ENCODE results near the gene SLC9A9.
"Not testable (repeated sequence)": the region's sequence is repeated elsewhere in the genome, so short reads cannot be mapped to it uniquely, and the experiment has no call there.

The SLC9A9 gene

DNA sequence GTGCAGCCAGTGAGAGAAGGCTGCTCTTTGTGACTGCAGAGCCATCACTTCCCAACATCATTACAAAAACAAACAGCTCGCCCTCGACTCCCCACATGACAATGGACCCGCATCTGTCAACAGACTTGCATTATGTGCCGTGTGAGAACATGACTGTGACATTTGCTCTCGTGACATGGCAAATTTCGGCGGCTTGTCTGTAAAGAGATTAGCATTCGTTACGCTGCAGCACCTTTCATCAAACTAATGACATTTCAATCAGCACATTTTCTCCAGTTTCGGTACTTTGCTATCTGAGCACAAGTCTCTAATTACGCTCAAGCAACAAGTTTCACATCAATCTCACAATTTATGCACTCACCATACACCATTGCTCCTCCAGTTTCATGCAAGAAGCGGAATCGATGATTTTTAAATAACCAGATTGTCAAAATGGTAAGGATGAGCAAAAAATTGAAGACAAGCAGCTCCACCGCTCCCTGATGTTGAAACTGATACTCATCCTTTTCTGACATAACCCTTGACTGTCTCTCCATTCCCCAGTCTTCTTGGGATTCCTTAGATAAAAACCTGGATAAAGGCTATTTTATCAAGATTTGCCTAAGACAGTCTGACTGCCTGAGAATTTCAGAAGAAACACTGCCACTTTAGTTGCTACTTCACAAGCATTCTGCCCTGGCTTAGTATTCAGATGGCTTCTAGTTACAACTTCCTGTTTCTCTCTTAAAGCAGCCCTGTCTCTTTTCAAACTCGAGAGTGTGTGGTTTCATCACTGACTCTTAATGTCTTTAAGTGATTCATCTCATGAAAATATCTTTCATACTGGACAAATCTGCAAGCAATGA, at the start of gene SLC9A9:
TSS of gene SLC9A9 (minus strand) at position 682 of the 845 bp plus-strand sequence. CDS start at position 536, 146 bp downstream.
- DNase-seq (ENCODE audit: low read depth in 1 of 2, low spot score in 1 of 2), result peak in 1 of 2 donors; percentile 25

DNA sequence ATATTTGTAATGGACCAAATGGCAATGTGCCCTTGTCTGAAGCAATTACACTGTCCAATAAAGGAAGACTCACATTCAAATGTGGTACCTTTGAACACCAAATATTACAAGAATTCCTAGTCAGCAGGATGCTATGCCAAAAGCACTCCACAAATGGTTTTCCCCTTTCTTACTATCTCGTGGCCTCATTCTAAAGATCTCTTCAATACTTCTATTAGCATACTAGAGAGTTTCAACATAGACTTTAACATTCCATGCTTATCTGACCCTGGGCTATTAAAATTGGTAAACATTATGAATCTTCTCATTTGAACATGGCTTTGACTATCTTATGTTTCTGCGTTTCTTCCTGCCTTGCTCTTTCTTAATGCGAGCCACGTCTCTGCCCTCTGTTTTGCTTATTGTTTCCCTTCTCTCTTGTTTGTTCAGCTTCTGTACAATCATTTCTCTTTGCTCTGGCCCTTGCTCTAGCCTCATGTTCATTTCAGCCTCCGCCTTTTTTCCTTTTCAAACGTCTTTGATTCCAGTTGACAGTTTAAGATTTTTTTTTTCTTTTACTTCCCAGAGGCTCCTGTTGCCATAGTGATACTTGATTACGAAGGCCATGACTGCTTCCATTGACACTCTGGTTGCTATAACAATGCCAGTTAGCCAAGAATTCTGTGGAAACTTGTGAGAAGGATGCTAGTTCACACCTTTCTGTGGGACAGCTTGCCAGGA, 49.5 kb upstream of the SLC9A9 start:
- DNase-seq (ENCODE audit: low read depth in 1 of 2, low spot score in 1 of 2), result no peak

DNA sequence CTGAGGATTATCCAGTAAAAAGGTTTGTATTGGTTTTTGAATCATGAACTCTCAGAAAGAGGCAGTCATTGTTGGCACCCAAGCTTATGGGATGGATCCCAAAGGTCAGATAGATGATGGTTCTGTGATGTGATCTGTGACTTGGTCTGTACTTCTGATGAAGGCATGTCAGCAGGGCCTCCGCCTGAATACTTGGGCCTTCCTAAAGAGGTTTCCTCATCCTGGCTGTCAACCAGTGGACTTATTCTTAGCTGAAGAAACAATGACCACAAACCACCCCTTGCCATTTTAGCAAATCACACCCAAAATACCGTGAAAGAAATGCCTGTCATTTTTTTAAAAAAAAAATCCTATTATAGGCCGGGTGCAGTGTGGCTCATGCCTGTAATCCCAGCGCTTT, 48.2 kb upstream of the SLC9A9 start:
- no peak for DNase-seq (ENCODE audit: low read depth in 1 of 2, low spot score in 1 of 2)

GRCh38 chr3:143895805-143896204, 47.5 kb upstream of the SLC9A9 start:
- no peak for DNase-seq (ENCODE audit: low read depth in 1 of 2, low spot score in 1 of 2)

- no peak for DNase-seq (ENCODE audit: low read depth in 1 of 2, low spot score in 1 of 2)
Measured at GRCh38 chr3:143888846-143889245, 40.6 kb upstream of the SLC9A9 start.

GRCh38 chr3:143888166-143888565, 39.9 kb upstream of the SLC9A9 start:
- no peak for DNase-seq (ENCODE audit: low read depth in 1 of 2, low spot score in 1 of 2)

DNA sequence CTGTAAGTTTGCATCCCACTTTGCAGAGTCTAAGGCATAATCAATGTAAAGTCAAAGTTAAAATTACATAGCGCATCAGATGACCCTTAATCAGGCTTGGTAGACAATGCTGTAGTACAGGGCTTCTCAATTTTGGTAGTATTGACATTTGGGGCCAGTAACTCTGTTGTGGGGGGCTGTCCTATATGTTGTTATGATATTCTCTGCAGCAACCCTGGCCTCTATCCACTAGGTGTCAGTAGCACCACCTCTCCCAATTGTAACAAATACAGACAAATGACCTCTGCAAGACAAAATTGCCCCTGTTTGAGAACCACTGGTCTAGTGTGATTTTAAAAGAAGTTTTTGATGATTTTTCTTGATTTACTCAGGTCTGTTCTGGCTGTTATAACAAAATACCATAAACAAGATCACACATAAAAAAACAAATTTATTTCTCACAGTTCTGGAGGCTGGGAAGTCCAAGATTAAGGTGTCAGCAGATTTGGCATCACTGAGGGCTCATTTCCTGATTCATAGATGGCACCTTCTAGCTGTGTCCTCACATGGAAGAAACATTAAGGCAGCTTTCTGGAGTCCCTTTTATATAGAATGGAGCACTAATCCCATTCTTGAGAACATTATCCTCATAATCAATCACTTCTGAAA, 37.6 kb upstream of the SLC9A9 start:
- peak in 1 of 2 donors; percentile 11 for DNase-seq (ENCODE audit: low read depth in 1 of 2, low spot score in 1 of 2)

- DNase-seq (ENCODE audit: low read depth in 1 of 2, low spot score in 1 of 2), result no peak
Measured at GRCh38 chr3:143884861-143885260, 36.6 kb upstream of the SLC9A9 start.

GRCh38 chr3:143883151-143883550, 34.9 kb upstream of the SLC9A9 start:
- DNase-seq (ENCODE audit: low read depth in 1 of 2, low spot score in 1 of 2), result no peak

DNA sequence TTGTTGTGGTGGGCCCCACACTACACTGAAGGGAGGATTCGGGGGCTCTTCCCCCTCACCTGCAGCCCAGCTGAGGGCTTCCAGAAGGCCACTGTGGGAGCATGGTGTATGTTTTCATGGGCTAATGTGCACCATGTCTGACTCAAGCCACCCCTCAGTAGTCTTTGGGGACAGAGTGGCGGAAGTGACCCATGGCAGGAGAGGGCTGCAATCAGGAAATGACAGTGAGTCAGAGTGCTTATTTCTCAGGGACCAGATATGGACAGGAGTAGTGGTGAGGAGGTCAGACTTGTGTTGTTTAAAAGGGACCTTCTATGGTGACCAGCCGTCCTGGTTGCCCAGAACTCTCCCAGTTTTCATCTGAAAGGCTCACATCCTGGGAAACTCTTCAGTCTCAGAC, 32.8 kb upstream of the SLC9A9 start:
- no peak for DNase-seq (ENCODE audit: low read depth in 1 of 2, low spot score in 1 of 2)

DNA sequence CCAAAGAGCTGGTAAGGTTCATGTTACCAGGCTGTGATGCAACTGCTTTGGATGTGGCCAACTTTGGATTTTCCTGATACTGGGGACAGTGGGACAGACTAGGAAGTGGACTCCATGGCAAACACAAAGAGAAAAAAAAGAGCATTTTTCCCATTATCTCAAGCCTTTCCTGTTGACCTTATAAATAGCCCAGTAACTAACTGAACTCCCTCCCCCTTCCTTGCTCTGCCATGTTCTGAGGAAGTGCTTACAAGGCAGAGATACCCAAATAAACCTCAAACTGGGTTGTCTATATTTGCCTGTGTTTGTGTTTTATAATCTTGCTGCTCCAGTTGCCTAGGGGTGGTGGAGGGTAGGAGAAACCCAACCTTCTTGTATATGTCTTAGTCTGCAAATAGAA, 27.3 kb upstream of the SLC9A9 start:
- no peak for DNase-seq (ENCODE audit: low read depth in 1 of 2, low spot score in 1 of 2)

- DNase-seq (ENCODE audit: low read depth in 1 of 2, low spot score in 1 of 2), result not testable (repeated sequence)
Measured at GRCh38 chr3:143873553-143873952, 25.3 kb upstream of the SLC9A9 start.

- no peak for DNase-seq (ENCODE audit: low read depth in 1 of 2, low spot score in 1 of 2)
Measured at GRCh38 chr3:143865302-143865701, 17.0 kb upstream of the SLC9A9 start.

DNA sequence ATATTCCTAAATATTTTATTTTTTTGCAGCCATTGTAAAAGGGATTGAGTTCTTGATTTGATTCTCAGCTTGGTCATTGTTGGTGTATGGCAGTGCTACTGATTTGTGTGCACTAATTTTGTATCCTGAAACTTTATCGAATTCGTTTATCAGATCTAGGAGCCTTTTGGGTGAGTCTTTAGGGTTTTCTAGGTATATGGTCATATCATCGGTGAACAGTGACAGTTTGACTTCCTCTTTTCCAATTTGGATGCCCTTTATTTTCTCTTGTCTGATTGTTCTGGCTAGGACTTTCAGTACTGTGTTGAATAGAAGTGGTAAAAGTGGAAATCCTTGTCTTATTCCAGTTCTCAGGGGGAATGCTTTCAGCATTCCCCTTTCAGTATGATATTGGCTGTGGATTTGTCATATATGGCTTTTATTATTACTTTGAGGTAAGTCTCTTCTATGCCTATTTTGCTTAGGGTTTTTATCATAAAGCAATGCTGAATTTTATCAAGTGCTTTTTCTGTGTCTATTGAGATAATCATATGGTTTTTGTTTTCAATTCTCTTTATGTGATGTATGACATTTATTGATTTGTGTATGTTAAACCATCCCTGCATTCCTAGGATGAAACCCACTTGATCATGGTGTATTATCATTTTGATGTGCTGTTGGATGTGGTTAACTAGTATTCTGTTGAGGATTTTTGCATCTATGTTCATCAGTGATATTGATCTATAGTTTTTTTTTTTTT, 11.4 kb upstream of the SLC9A9 start:
- no peak for DNase-seq (ENCODE audit: low read depth in 1 of 2, low spot score in 1 of 2)

DNA sequence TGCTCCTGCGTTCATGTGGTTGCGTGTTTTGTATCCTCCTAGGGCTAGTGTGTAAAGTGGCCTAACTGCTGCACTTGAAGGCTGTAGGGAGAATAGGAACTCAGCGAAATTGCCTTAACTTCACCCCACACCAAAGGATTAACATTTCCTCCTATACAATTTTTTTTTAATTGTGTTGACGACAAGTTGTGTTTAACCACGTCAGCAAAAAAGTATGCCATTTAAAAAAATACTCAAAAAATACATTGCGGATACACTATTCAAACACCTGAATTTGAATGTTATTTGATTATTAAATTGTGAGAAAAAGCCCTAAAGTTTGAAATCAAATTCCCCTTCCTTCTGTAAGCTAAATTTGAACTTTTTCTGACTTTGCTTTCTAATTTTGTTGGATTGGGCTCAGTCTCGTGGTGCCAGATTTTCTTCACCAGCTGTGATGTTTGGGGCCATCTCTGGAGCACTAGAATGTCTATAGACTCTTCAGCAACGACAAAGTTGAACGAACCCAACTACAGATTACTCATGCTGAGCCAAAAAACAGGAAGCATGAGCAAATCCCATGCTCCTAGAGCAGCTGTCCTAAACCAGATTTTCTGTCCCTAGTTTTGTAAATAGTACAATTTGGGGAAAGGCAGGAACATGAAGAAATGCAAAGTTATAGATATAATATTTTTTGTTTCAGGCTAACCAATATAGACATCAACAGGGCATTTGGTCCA, 8.1 kb upstream of the SLC9A9 start:
- DNase-seq (ENCODE audit: low read depth in 1 of 2, low spot score in 1 of 2), result no peak

- DNase-seq (ENCODE audit: low read depth in 1 of 2, low spot score in 1 of 2), result no peak
Measured at GRCh38 chr3:143855183-143855582, 6.9 kb upstream of the SLC9A9 start.

- DNase-seq (ENCODE audit: low read depth in 1 of 2, low spot score in 1 of 2), result no peak
Measured at GRCh38 chr3:143851331-143852017, 3.2 kb upstream of the SLC9A9 start.

GRCh38 chr3:143850877-143851276, 2.6 kb upstream of the SLC9A9 start:
- no peak for DNase-seq (ENCODE audit: low read depth in 1 of 2, low spot score in 1 of 2)

DNA sequence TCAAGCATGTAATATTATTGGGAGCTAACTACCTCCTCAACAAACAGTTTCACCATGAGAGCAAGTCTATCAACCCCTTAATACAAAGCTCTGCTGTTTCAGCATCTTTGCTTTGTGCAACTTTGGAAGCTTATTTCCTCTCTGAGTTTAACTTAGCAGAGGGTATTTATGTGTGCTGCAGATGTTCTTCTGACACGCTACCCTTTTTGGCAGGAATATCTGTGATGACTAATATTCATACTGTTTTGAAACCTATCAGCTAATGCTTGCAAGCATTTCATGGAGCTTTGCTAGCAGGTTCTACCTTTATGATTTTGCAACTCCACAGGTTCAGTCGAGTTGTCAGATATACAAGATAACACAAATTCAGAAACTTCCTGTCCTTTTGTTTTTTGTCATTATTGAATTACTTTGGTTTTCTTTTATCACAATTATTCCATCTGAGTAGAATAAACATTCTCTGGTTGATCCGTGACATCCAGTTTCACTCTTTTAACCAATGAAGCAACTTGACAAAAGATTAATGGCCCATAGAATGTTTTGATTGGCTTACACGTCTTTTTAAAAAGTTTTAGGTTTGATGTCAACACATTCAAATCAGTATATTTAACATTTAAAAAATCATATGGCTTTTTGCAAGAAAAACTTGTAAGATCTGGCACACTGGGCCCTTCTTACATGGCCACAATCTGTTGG, 1.7 kb upstream of the SLC9A9 start:
- no peak for DNase-seq (ENCODE audit: low read depth in 1 of 2, low spot score in 1 of 2)
